A172 (cell line): Measurements from ENCODE around the gene TUBB. TPM values are rescaled to one million over a fixed set of nuclear protein-coding genes. Genes with fewer than 3 reads are reported as not detected.

Source experiments
- DNase-seq: peaks from one replicate; pipeline ENCODE4 v3.0.0-alpha.2; 2015; ENCODE audit warnings: low spot score
- total RNA-seq: library from RNA; depleted of rRNA; stranded (reverse); fragments of >200 nt; shearing (Covaris generic); gene quantifications from 2 replicates; pipeline ENCODE4 v1.2.3, GENCODE V29; 2014

TUBB gene
- total RNA-seq, 1 experiment from 2014 or later = 1,118 TPM

GRCh38 chr6:30687659-30688431, 32.3 kb upstream of the TUBB start:
- DNase-seq = peak; percentile 46

GRCh38 chr6:30688569-30688968, 31.6 kb upstream of the TUBB start:
- DNase-seq = no peak

- DNase-seq = no peak
These were observed 30.9 kb upstream of the TUBB start for GRCh38 chr6:30689022-30689865.

GRCh38 chr6:30689985-30690384, 30.2 kb upstream of the TUBB start:
- no peak for DNase-seq

- DNase-seq = peak; percentile 89
These were observed 29.5 kb upstream of the TUBB start, which contains the start of gene NRM for GRCh38 chr6:30690403-30691207. Gene NRM (minus strand): TSS chr6:30690984. CDS start chr6:30690974, 10 bp downstream.

- peak; percentile 11 for DNase-seq
These were observed 28.8 kb upstream of the TUBB start for GRCh38 chr6:30691208-30691847.

- no peak for DNase-seq
These were observed 23.7 kb upstream of the TUBB start for GRCh38 chr6:30696432-30696831.

- DNase-seq = no peak
These were observed 19.8 kb upstream of the TUBB start for GRCh38 chr6:30700340-30700739.

- no peak for DNase-seq
These were observed 17.1 kb upstream of the TUBB start for GRCh38 chr6:30703011-30703410.

GRCh38 chr6:30703821-30704220, 16.3 kb upstream of the TUBB start:
- DNase-seq = no peak

- DNase-seq = no peak
These were observed 14.5 kb upstream of the TUBB start for GRCh38 chr6:30705620-30706019.

- no peak for DNase-seq
These were observed 12.8 kb upstream of the TUBB start for GRCh38 chr6:30707281-30707850.

- DNase-seq = no peak
These were observed 10.9 kb upstream of the TUBB start for GRCh38 chr6:30709101-30709868.

GRCh38 chr6:30711758-30712380, 8.3 kb upstream of the TUBB start:
- no peak for DNase-seq

GRCh38 chr6:30712441-30712945, 7.7 kb upstream of the TUBB start:
- DNase-seq = no peak

GRCh38 chr6:30714263-30714662, 5.9 kb upstream of the TUBB start:
- no peak for DNase-seq

- DNase-seq = no peak
These were observed 3.3 kb upstream of the TUBB start for GRCh38 chr6:30716879-30717128.

- DNase-seq = peak; percentile 100
These were observed 2.9 kb upstream of the TUBB start, which contains the start of gene MDC1 for GRCh38 chr6:30717129-30717844. Gene MDC1 (minus strand): TSS chr6:30717281. CDS start chr6:30715175, 2,106 bp downstream.
